Fibroblast of villous mesenchyme (primary cell): ENCODE results near the gene FCHO1. TPM values are rescaled to one million over a fixed set of nuclear protein-coding genes. Genes with fewer than 3 reads are reported as not detected.
"Not testable (repeated sequence)": the region's sequence is repeated elsewhere in the genome, so short reads cannot be mapped to it uniquely, and the experiment has no call there.

Experiments
- DNase-seq: peaks from one replicate; pipeline ENCODE4 v3.0.0-alpha.2; 2010; ENCODE audit warnings: low read depth
- H3K4me3 ChIP-seq: 2 replicates; pipeline ENCODE4 v1.5.1; 2011; ENCODE audit warnings: low read depth, mild to moderate bottlenecking, low read length
- CTCF ChIP-seq: IDR thresholded peaks from 2 replicates; pipeline ENCODE4 v1.5.1; 2012; ENCODE audit warnings: low read depth, mild to moderate bottlenecking, low read length; ENCODE audit not compliant: insufficient read depth
- total RNA-seq: library from RNA; depleted of rRNA; stranded (reverse); fragments of >200 nt; gene quantifications from 2 replicates; pipeline ENCODE4 v1.2.3, GENCODE V29; 2012

Gene FCHO1
- total RNA-seq, 1 donor: 0.43 TPM

GRCh38 chr19:17780781-17781180 is 29.5 kb downstream of the FCHO1 start:
- no peak overlapping the region for H3K4me3 ChIP-seq
- no peak for TF ChIP-seq CTCF
- no peak for DNase-seq

- DNase-seq: not testable (repeated sequence)
Observed at GRCh38 chr19:17783721-17784120, 32.4 kb downstream of the FCHO1 start.

GRCh38 chr19:17784201-17785008 is 33.1 kb downstream of the FCHO1 start:
- peak; percentile 58 for DNase-seq
- H3K4me3 ChIP-seq: no peak overlapping the region
- peak; percentile 81 for TF ChIP-seq CTCF

More at GRCh38 chr19:17783721-17784120, 32.4 kb downstream of the FCHO1 start:
- H3K4me3 ChIP-seq: not testable (repeated sequence)

- H3K4me3 ChIP-seq: no peak overlapping the region
- no peak for DNase-seq
- TF ChIP-seq CTCF: no peak
Observed at GRCh38 chr19:17787274-17787913, 36.1 kb downstream of the FCHO1 start.

- DNase-seq: no peak
- H3K4me3 ChIP-seq: no peak overlapping the region
- no peak for TF ChIP-seq CTCF
Observed at GRCh38 chr19:17788632-17789031, 37.4 kb downstream of the FCHO1 start.

GRCh38 chr19:17790059-17790780 is 38.9 kb downstream of the FCHO1 start:
- TF ChIP-seq CTCF: no peak
- H3K4me3 ChIP-seq: no peak overlapping the region
- DNase-seq: no peak

GRCh38 chr19:17794412-17794730 is 43.1 kb downstream of the FCHO1 start:
- no peak for DNase-seq
- no peak for TF ChIP-seq CTCF
- H3K4me3 ChIP-seq: no peak overlapping the region
